Middle frontal gyrus (tissue), 1 donor: ENCODE results near the gene RDH16.
"Not testable (repeated sequence)": the region's sequence is repeated elsewhere in the genome, so short reads cannot be mapped to it uniquely, and the experiment has no call there.

Experiments
- DNase-seq: peaks from one replicate; pipeline ENCODE4 v3.0.0-alpha.2; 2015; ENCODE audit warnings: low spot score; ENCODE audit errors: extremely low spot score

The RDH16 gene

DNA sequence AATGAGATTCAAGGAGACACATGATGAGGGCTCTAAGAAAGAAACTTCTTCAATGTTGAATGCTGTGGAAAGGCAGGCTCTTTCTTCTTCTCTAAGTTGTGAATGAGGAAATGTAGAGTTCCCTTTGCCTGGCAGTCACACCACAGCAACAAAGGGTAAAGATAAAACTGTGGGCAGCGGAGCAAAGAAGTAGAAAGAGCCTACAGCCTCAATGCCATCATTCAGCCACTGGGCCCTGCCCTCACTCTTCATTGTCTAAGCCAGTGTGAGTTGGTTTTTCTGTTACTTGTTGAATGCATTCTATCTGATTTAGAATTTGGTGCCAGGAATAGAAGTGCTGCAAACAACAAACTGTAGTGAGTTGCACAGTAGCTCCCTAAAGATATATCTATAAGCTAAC is 35.4 kb downstream of the RDH16 start:
- no peak for DNase-seq

DNA sequence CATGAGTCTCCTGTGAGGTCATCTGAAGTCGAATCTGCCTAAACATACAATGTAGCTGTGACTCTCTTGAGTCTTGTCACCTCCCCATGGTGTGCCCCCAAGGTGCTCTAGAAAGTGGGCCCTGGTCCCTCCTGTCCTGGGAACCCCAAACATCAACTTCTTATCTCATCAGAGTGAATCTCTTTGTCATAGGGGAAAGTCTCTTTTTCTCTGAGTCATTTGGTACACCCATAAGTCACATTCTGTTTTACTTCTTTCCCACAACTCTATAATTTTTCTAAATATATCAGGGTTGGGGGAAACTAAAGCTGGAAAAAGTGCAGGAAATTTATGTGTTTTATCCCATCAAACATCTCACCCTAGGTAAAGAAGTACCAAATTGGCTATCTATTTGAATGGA is 36.1 kb downstream of the RDH16 start:
- no peak for DNase-seq

DNA sequence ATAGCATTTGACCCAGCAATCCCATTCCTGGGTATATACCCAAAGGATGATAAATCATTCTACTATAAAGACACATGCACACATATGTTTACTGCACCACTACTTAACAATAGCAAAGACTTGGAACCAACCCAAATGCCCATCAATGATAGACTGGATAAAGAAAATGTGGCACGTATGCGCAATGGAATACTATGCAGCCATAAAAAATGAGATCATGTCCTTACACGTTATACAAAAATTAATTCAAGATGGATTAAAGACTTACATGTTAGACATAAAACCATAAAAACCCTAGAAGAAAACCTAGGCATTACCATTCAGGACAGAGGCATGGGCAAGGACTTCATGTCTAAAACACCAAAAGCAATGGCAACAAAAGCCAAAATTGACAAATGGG is 39.3 kb downstream of the RDH16 start:
- DNase-seq, result not testable (repeated sequence)

DNA sequence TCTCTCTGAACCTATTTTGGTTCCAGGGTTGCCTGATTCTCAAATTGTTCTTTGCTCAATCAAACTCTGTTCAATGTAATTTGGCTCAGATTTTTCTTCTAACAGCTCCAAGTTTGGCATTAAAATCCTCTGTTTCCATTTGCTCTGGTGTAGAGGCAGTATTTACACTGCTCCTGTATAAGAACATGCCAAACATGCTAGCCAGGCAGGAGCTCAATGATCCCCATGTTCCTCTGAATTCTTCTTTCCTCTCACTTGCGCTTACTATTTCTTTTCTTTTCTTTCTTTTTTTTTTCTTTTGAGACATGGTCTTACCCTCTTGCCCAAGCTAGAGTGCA is 40.4 kb downstream of the RDH16 start:
- DNase-seq, result no peak

DNA sequence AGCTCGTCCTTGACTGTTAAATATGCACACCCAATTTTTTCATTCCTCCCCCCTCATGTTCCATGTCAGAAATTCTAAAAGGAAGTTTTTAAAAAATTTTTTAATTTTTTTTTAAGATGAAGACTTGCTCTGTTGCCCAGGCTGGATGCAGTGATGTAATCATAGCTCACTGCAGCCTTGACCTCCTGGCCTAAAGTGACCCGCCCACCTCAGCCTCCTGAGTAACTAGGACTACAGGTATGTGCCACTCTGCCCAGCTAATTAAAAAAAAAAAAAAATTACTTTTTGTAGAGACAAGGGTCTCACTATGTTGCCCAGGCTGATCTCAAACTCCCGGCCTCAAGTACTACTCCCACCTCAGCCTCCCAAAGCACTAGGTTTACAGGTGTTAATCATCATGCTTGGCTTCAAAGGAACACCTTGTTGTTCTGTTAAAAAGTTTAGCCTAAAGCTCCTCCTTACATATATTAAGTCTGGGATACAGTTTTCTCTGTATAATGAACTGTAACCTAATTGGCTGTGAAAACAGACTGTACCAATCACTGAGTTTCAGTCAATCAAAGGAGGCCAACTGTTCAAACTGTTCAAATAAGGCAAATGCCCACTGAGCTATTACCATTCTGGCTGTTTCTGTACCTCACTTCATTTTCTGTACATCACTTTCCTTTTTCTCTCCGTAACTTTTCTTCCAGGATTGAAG is 41.0 kb downstream of the RDH16 start:
- no peak for DNase-seq

DNA sequence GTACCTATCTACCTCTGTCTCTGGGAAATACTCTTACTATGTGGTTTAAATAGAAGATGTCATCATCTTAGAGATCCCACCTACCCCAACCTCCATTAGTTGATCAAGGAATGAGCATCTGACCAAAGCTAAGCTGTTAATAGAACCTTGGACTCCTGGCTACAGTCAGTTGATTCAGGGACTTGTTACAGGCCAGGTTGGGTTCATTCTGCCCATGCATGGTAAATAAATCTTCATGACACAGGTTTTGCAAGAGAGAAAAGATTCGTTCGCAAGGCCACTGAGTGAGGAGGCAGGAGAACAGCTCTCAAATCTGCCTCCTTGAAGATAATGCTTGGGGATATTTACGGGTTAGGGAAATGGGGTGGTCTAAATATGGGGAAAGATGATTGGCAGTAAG is 42.7 kb downstream of the RDH16 start:
- no peak for DNase-seq

DNA sequence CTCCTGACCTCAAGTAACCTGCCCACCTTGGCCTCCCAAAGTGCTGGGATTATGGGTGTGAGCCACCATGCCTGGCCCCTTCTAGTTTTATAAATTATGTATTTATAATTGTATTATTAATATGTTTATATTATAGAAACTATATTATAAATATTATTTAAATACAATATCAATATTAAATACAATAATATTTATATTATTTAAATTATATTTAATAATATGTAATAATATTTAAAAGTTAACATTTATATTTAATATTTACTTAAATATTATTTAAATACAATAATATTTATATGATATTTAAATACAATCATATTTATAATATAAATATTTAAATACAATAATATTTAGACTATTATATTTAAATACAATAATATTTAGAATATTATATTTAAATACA is 43.2 kb downstream of the RDH16 start:
- no peak for DNase-seq

DNA sequence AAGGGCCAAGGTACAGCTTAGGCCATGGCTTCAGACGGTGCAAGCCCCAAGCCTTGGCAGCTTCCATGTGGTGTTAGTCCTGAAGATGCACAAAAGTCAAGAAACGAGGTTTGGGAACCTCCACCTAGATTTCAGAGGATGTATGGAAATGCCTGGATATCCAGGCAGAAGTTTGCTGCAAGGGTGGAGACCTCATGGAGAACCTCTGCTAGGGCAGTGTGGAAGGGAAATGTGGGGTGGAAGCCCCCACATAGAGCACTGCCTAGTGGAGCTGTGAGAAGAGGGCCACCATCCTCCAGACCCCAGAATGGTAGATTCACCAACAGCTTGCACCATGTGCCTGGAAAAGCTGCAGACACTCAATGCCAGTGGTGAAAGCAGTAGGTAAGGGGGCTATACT is 48.0 kb downstream of the RDH16 start:
- DNase-seq, result not testable (repeated sequence)

DNA sequence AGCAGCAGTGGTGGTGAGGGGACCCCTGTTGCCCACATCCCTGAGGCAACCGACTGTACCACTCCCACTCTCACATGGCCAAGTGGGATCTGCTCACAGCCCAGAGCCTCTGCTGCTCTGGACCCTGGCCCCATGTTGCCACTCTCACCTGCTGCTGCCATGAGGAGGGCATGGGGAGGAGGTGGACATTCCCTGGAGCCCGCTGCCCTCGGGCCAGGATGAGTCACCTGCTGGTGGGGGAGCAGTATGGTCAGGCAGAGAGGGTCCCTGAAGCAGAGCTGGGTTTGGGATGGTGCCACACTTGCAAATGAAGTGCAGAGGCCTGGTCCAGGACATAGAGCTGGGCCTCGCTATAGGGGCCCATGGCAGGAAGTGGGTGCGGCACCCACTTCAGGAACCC is 49.3 kb downstream of the RDH16 start:
- DNase-seq, result no peak

DNA sequence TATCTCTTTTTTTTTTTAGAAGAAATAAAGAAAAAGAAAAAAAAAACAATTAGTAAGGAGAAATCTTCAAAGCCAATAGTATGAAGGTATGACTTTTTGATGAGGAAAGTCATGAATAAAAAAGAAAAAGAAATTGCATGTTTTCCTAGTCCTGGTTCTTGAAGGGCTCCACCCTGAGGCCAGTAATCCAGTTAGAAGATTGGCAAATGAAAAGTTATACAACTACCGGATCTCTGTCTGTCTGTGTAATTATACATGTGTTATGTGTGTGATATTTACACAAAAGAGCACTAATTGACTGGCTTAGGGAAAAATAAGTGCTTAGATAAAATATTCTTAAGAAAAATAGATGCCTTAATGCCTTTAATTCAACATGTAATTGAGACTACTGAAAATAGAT is 51.6 kb downstream of the RDH16 start:
- no peak for DNase-seq

DNA sequence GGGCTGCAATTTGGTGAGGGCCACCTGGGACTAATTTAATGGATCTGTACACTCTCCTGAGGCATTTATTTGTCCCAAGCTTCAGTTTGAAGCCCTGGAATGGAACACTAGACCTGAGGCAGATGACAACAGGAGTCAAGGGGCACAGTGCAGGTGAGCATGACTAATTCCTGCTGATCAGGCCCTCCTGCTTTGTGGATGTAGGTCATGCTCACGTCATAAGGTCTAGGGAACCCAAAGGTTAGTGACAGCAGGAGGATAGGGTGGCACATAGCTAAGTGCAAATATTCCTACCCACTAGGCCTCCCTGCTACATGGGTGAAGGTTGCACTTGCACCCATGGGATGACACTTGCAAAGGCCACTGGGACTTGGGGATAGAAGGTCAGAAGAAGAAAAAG is 54.0 kb downstream of the RDH16 start:
- DNase-seq, result no peak
